Activated naive CD8-positive, alpha-beta T cell treated with anti-CD3 and anti-CD28 coated beads, Interleukin-2, amount 50 U/mL, for 24 hours (primary cell): ENCODE results near the gene PTPRN2.

ENCODE experiments used
- ATAC-seq: fragments of 150-1000 bp; cut with Tn5 transposase; one replicate; pipeline ENCODE4 v1.10.0; 2021
- DNase-seq: peaks from one replicate; pipeline ENCODE4 v3.0.0; 2021
- H3K27ac Mint-ChIP-seq: one replicate; pipeline ENCODE4 v1.8.0; 2021; ENCODE audit warnings: mild to moderate bottlenecking, mixed read lengths
- H3K27me3 Mint-ChIP-seq: one replicate; pipeline ENCODE4 v1.8.0; 2021; ENCODE audit warnings: mixed read lengths
- H3K36me3 Mint-ChIP-seq: one replicate; pipeline ENCODE4 v1.8.0; 2021; ENCODE audit warnings: low read depth, mixed read lengths
- H3K4me1 Mint-ChIP-seq: one replicate; pipeline ENCODE4 v1.8.0; 2021; ENCODE audit warnings: mixed read lengths
- H3K4me3 Mint-ChIP-seq: one replicate; pipeline ENCODE4 v1.8.0; 2021; ENCODE audit warnings: mild to moderate bottlenecking, moderate library complexity, mixed read lengths
- H3K9me3 Mint-ChIP-seq: one replicate; pipeline ENCODE4 v1.8.0; 2021; ENCODE audit warnings: mixed read lengths

The PTPRN2 gene

GRCh38 chr7:158589653-158590052, 2.0 kb upstream of the PTPRN2 start:
- Mint-ChIP-seq H3K4me3 (no peak overlapping the region), H3K4me1 (peaks cover 5% of the 10 kb centered on the region), H3K27me3 (peaks cover 31% of the 10 kb centered on the region), H3K36me3 (no peaks in the 10 kb centered on the region), H3K9me3 (no peaks in the 10 kb centered on the region), H3K27ac (no peak overlapping the region)
- no peak for ATAC-seq
- DNase-seq, result no peak

- peaks cover 35% of the 10 kb centered on the region for H3K27me3 Mint-ChIP-seq
- ATAC-seq (no peak), DNase-seq (no peak)
- H3K4me1 Mint-ChIP-seq, result peaks cover 5% of the 10 kb centered on the region
- no peak overlapping the region for H3K27ac Mint-ChIP-seq
- no peak overlapping the region for H3K4me3 Mint-ChIP-seq
- H3K9me3 Mint-ChIP-seq, result no peaks in the 10 kb centered on the region
- no peaks in the 10 kb centered on the region for H3K36me3 Mint-ChIP-seq
Observed at GRCh38 chr7:158588878-158589442, 1.3 kb upstream of the PTPRN2 start.

GRCh38 chr7:158588085-158588877, 658 bp upstream of the PTPRN2 start:
- Mint-ChIP-seq H3K36me3 (no peaks in the 10 kb centered on the region), H3K27ac (no peak overlapping the region), H3K4me1 (peaks cover 5% of the 10 kb centered on the region), H3K4me3 (no peak overlapping the region), H3K27me3 (peaks cover 41% of the 10 kb centered on the region), H3K9me3 (no peaks in the 10 kb centered on the region)
- no peak for ATAC-seq
- DNase-seq, result no peak

- DNase-seq, result no peak
- no peak overlapping the region for H3K27ac Mint-ChIP-seq
- H3K9me3 Mint-ChIP-seq, result no peaks in the 10 kb centered on the region
- no peak for ATAC-seq
- no peak overlapping the region for H3K4me3 Mint-ChIP-seq
- H3K27me3 Mint-ChIP-seq, result peaks cover 52% of the 10 kb centered on the region
- H3K4me1 Mint-ChIP-seq, result peaks cover 5% of the 10 kb centered on the region
- H3K36me3 Mint-ChIP-seq, result no peaks in the 10 kb centered on the region
Observed at GRCh38 chr7:158586499-158587161, 993 bp downstream of the PTPRN2 start.

- H3K27me3 Mint-ChIP-seq, result peaks cover 53% of the 10 kb centered on the region
- H3K27ac Mint-ChIP-seq, result no peak overlapping the region
- DNase-seq (no peak), ATAC-seq (no peak)
- peaks cover under 1% of the 10 kb centered on the region for H3K9me3 Mint-ChIP-seq
- peak overlapping the region; percentile 3 for H3K4me3 Mint-ChIP-seq
- no peaks in the 10 kb centered on the region for H3K36me3 Mint-ChIP-seq
- peaks cover 5% of the 10 kb centered on the region for H3K4me1 Mint-ChIP-seq
Observed at GRCh38 chr7:158585721-158586498, 1.7 kb downstream of the PTPRN2 start.

- H3K27ac Mint-ChIP-seq, result no peak overlapping the region
- no peak overlapping the region for H3K4me3 Mint-ChIP-seq
- DNase-seq (no peak), ATAC-seq (no peak)
- H3K36me3 Mint-ChIP-seq, result peaks cover 2% of the 10 kb centered on the region
- peaks cover 14% of the 10 kb centered on the region for H3K9me3 Mint-ChIP-seq
- peaks cover 50% of the 10 kb centered on the region for H3K27me3 Mint-ChIP-seq
- H3K4me1 Mint-ChIP-seq, result peaks cover 5% of the 10 kb centered on the region
Observed at GRCh38 chr7:158584407-158584806, 3.2 kb downstream of the PTPRN2 start.

- DNase-seq (no peak), ATAC-seq (no peak)
- Mint-ChIP-seq H3K9me3 (peaks cover 16% of the 10 kb centered on the region), H3K4me1 (peaks cover 5% of the 10 kb centered on the region), H3K27ac (no peak overlapping the region), H3K36me3 (peaks cover 2% of the 10 kb centered on the region), H3K27me3 (peaks cover 45% of the 10 kb centered on the region), H3K4me3 (no peak overlapping the region)
Observed at GRCh38 chr7:158583810-158584209, 3.8 kb downstream of the PTPRN2 start.

GRCh38 chr7:158583143-158583542, 4.5 kb downstream of the PTPRN2 start:
- Mint-ChIP-seq H3K4me3 (no peak overlapping the region), H3K27ac (no peak overlapping the region), H3K36me3 (peaks cover 2% of the 10 kb centered on the region), H3K27me3 (peaks cover 42% of the 10 kb centered on the region), H3K4me1 (peaks cover 3% of the 10 kb centered on the region), H3K9me3 (peaks cover 16% of the 10 kb centered on the region)
- no peak for DNase-seq
- no peak for ATAC-seq

- H3K9me3 Mint-ChIP-seq, result peaks cover 16% of the 10 kb centered on the region
- H3K36me3 Mint-ChIP-seq, result peaks cover 2% of the 10 kb centered on the region
- DNase-seq, result no peak
- H3K27ac Mint-ChIP-seq, result no peak overlapping the region
- H3K27me3 Mint-ChIP-seq, result peaks cover 42% of the 10 kb centered on the region
- H3K4me3 Mint-ChIP-seq, result no peak overlapping the region
- ATAC-seq, result no peak
- H3K4me1 Mint-ChIP-seq, result peaks cover 3% of the 10 kb centered on the region
Observed at GRCh38 chr7:158582089-158582456, 5.5 kb downstream of the PTPRN2 start.

- Mint-ChIP-seq H3K36me3 (peaks cover 2% of the 10 kb centered on the region), H3K27ac (no peak overlapping the region), H3K4me3 (no peak overlapping the region), H3K9me3 (peaks cover 16% of the 10 kb centered on the region), H3K4me1 (peaks cover 3% of the 10 kb centered on the region), H3K27me3 (peaks cover 42% of the 10 kb centered on the region)
- no peak for DNase-seq
- ATAC-seq, result no peak
Observed at GRCh38 chr7:158581440-158582088, 6.1 kb downstream of the PTPRN2 start.

GRCh38 chr7:158579662-158580646, 7.7 kb downstream of the PTPRN2 start:
- Mint-ChIP-seq H3K4me1 (no peaks in the 10 kb centered on the region), H3K36me3 (peaks cover 2% of the 10 kb centered on the region), H3K27me3 (peaks cover 27% of the 10 kb centered on the region), H3K9me3 (peaks cover 16% of the 10 kb centered on the region), H3K4me3 (no peak overlapping the region), H3K27ac (no peak overlapping the region)
- ATAC-seq, result no peak
- DNase-seq, result no peak

- Mint-ChIP-seq H3K4me1 (no peaks in the 10 kb centered on the region), H3K4me3 (no peak overlapping the region)
Observed at GRCh38 chr7:158576050-158576762, 11.4 kb downstream of the PTPRN2 start.

More at GRCh38 chr7:158576050-158576762, 11.4 kb downstream of the PTPRN2 start:
- ATAC-seq, result no peak
- no peak for DNase-seq
- Mint-ChIP-seq H3K27ac (no peak overlapping the region), H3K27me3 (peaks cover 8% of the 10 kb centered on the region), H3K9me3 (peaks cover 16% of the 10 kb centered on the region), H3K36me3 (peaks cover 2% of the 10 kb centered on the region)
